ENCODE measurements around the gene SLAMF6.

DNA sequence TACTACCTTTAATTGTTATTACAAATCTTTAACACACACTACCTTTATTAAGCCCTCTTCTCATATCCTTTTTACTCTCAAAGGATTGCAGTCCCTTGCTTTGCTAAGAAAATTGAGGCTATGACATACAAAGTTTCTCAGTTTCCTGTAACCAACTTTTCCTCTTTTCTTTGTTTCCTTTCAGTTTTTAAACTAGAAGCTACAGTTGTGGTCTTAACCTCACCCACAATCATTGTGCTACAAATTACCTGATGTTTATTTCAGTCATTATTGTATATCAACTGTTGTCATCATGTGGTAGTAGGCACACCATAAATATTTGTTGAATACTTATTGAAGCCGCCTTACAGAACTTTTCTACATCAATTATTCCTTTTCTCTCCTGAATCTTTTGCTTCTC, 51.8 kb downstream of the SLAMF6 start:
- TF ChIP-seq POLR2AphosphoS5 (IDR thresholded peaks at IDR 0.05) (no peak), POLR2A (IDR thresholded peaks at IDR 0.05) (no peak), EP300 (IDR thresholded peaks at IDR 0.05) (no peak)
- TF ChIP-seq, protein P1, sequence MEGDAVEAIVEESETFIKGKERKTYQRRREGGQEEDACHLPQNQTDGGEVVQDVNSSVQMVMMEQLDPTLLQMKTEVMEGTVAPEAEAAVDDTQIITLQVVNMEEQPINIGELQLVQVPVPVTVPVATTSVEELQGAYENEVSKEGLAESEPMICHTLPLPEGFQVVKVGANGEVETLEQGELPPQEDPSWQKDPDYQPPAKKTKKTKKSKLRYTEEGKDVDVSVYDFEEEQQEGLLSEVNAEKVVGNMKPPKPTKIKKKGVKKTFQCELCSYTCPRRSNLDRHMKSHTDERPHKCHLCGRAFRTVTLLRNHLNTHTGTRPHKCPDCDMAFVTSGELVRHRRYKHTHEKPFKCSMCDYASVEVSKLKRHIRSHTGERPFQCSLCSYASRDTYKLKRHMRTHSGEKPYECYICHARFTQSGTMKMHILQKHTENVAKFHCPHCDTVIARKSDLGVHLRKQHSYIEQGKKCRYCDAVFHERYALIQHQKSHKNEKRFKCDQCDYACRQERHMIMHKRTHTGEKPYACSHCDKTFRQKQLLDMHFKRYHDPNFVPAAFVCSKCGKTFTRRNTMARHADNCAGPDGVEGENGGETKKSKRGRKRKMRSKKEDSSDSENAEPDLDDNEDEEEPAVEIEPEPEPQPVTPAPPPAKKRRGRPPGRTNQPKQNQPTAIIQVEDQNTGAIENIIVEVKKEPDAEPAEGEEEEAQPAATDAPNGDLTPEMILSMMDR (IDR thresholded peaks at IDR 0.05) = no peak
